Neural progenitor cell (in vitro differentiated cells): Measurements from ENCODE around the gene RHOC. TPM values are rescaled to one million over a fixed set of nuclear protein-coding genes. Genes with fewer than 3 reads are reported as not detected.

ENCODE experiments used
- DNase-seq: peaks from one replicate; pipeline ENCODE4 v3.0.0-alpha.2; 2016; ENCODE audit warnings: low spot score
- H2AFZ ChIP-seq: fragments of 200-600 bp; sonication (generic); replicated peaks from 2 replicates; pipeline ENCODE4 v1.6.1; 2016; ENCODE audit warnings: antibody characterized with exemption
- H3F3A ChIP-seq: fragments of 200-600 bp; sonication (generic); 2 replicates; pipeline ENCODE4 v1.6.1; 2016; ENCODE audit warnings: antibody characterized with exemption, low read depth
- H3K27ac ChIP-seq: fragments of 200-600 bp; sonication (generic); 2 replicates; pipeline ENCODE4 v1.5.1; 2016; ENCODE audit warnings: mild to moderate bottlenecking
- H3K27me3 ChIP-seq: fragments of 200-600 bp; sonication (generic); 2 replicates; pipeline ENCODE4 v1.6.1; 2016; ENCODE audit warnings: mild to moderate bottlenecking, moderate library complexity
- H3K36me3 ChIP-seq: fragments of 200-600 bp; sonication (generic); 2 replicates; pipeline ENCODE4 v1.5.1; 2016
- H3K4me1 ChIP-seq: fragments of 200-600 bp; sonication (generic); 2 replicates; pipeline ENCODE4 v1.6.1; 2016; ENCODE audit warnings: mixed run types
- H3K4me2 ChIP-seq: fragments of 200-600 bp; sonication (generic); 2 replicates; pipeline ENCODE4 v1.6.1; 2016
- H3K4me3 ChIP-seq: fragments of 200-600 bp; sonication (generic); 2 replicates; pipeline ENCODE4 v1.5.1; 2016
- H3K79me2 ChIP-seq: fragments of 200-600 bp; sonication (generic); 2 replicates; pipeline ENCODE4 v1.6.1; 2016; ENCODE audit warnings: low read depth
- H3K9ac ChIP-seq: fragments of 200-600 bp; sonication (generic); 2 replicates; pipeline ENCODE4 v1.6.1; 2016
- H3K9me3 ChIP-seq: fragments of 200-600 bp; sonication (generic); 2 replicates; pipeline ENCODE4 v1.5.1; 2016; ENCODE audit warnings: low read depth
- H4K20me1 ChIP-seq: fragments of 200-600 bp; sonication (generic); 2 replicates; pipeline ENCODE4 v1.6.1; 2016; ENCODE audit warnings: low read depth
- H3K27ac Mint-ChIP-seq: 3 replicates; pipeline ENCODE4 v1.8.0; 2021; ENCODE audit warnings: mixed read lengths
- H3K27me3 Mint-ChIP-seq: 2 replicates; pipeline ENCODE4 v1.8.0; 2022; ENCODE audit warnings: low read depth, mild to moderate bottlenecking, inconsistent platforms, moderate library complexity, mixed read lengths; ENCODE audit not compliant: insufficient read depth
- H3K36me3 Mint-ChIP-seq: 3 replicates; pipeline ENCODE4 v1.8.0; 2021; ENCODE audit warnings: mixed read lengths
- H3K4me1 Mint-ChIP-seq: 3 replicates; pipeline ENCODE4 v1.8.0; 2021; ENCODE audit warnings: mixed read lengths
- H3K4me3 Mint-ChIP-seq: 3 replicates; pipeline ENCODE4 v1.8.0; 2021; ENCODE audit warnings: mild to moderate bottlenecking, moderate library complexity, mixed read lengths
- H3K9me3 Mint-ChIP-seq: 3 replicates; pipeline ENCODE4 v1.8.0; 2020; ENCODE audit warnings: mixed read lengths
- EZH2 ChIP-seq: fragments of 200-600 bp; sonication (generic); IDR thresholded peaks from 2 replicates; pipeline ENCODE4 v1.6.1; 2017; ENCODE audit warnings: antibody characterized with exemption, mild to moderate bottlenecking, moderate library complexity
- EZH2phosphoT487 ChIP-seq: fragments of 200-600 bp; sonication (generic); IDR thresholded peaks from 2 replicates; pipeline ENCODE4 v1.6.1; 2017; ENCODE audit warnings: antibody characterized with exemption
- total RNA-seq: library from RNA; depleted of rRNA; stranded (reverse); fragments of >200 nt; gene quantifications from 2 replicates; pipeline ENCODE4 v1.2.3, GENCODE V29; 2015; ENCODE audit warnings: low replicate concordance
- TF ChIP-seq, protein P1 (sequence below): fragments of 200-600 bp; sonication (generic); IDR thresholded peaks from 2 replicates; pipeline ENCODE4 v1.5.1; 2017; ENCODE audit warnings: antibody characterized with exemption, mild to moderate bottlenecking

Gene RHOC
- total RNA-seq, 1 donor from 2014 or later, result 41.8 TPM

DNA sequence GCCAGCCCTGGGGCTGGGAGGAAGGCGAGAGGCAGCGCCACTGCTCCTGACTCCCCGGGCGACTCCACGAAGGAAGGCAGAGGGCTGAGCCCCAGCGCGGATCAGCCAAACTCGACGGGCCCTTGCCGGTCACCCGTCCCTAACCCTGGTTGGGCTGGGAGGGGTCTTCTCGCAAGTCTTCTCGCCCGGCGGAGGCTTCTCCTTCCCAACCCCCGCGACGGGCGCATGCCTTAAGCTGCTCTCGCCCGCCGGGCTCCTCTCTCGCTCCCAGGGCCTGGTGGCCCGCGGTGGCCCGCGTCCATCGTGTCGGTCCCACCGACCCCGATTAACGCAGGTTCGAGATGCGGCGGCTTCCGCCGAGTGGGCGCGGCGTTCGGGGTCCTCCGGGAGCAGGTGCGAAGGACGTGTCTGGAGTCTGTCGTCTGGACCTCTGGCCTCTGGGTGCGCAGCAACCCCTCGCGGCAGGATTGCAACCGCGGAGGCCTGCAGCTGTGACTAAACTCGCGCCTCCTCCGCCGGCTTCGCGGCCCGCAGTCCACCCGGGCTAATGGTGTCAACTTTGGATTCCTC is 37.2 kb upstream of the RHOC start:
- Histone ChIP-seq H3K4me1 (no peaks in the 10 kb centered on the region), H3K4me3 (peak overlapping the region; percentile 29), H3K27ac (no peak overlapping the region), H3F3A (no peaks in the 10 kb centered on the region), H3K4me2 (peak overlapping the region; percentile 62), H3K27me3 (peaks cover 52% of the 10 kb centered on the region), H3K9me3 (no peaks in the 10 kb centered on the region), H2AFZ (peak overlapping the region; percentile 58), H3K79me2 (no peaks in the 10 kb centered on the region), H4K20me1 (no peaks in the 10 kb centered on the region), H3K36me3 (no peaks in the 10 kb centered on the region), H3K9ac (no peak overlapping the region)
- no peak overlapping the region for H3K4me3 Mint-ChIP-seq
- peaks cover 25% of the 10 kb centered on the region for H3K27me3 Mint-ChIP-seq
- peaks cover 14% of the 10 kb centered on the region for H3K9me3 Mint-ChIP-seq
- TF ChIP-seq, protein P1, sequence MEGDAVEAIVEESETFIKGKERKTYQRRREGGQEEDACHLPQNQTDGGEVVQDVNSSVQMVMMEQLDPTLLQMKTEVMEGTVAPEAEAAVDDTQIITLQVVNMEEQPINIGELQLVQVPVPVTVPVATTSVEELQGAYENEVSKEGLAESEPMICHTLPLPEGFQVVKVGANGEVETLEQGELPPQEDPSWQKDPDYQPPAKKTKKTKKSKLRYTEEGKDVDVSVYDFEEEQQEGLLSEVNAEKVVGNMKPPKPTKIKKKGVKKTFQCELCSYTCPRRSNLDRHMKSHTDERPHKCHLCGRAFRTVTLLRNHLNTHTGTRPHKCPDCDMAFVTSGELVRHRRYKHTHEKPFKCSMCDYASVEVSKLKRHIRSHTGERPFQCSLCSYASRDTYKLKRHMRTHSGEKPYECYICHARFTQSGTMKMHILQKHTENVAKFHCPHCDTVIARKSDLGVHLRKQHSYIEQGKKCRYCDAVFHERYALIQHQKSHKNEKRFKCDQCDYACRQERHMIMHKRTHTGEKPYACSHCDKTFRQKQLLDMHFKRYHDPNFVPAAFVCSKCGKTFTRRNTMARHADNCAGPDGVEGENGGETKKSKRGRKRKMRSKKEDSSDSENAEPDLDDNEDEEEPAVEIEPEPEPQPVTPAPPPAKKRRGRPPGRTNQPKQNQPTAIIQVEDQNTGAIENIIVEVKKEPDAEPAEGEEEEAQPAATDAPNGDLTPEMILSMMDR, result peak; percentile 39
- TF ChIP-seq EZH2, result peak; percentile 93
- no peak for TF ChIP-seq EZH2phosphoT487
- no peak overlapping the region for H3K27ac Mint-ChIP-seq
- H3K36me3 Mint-ChIP-seq, result peaks cover 5% of the 10 kb centered on the region
- H3K4me1 Mint-ChIP-seq, result no peaks in the 10 kb centered on the region
- peak; percentile 68 for DNase-seq

DNA sequence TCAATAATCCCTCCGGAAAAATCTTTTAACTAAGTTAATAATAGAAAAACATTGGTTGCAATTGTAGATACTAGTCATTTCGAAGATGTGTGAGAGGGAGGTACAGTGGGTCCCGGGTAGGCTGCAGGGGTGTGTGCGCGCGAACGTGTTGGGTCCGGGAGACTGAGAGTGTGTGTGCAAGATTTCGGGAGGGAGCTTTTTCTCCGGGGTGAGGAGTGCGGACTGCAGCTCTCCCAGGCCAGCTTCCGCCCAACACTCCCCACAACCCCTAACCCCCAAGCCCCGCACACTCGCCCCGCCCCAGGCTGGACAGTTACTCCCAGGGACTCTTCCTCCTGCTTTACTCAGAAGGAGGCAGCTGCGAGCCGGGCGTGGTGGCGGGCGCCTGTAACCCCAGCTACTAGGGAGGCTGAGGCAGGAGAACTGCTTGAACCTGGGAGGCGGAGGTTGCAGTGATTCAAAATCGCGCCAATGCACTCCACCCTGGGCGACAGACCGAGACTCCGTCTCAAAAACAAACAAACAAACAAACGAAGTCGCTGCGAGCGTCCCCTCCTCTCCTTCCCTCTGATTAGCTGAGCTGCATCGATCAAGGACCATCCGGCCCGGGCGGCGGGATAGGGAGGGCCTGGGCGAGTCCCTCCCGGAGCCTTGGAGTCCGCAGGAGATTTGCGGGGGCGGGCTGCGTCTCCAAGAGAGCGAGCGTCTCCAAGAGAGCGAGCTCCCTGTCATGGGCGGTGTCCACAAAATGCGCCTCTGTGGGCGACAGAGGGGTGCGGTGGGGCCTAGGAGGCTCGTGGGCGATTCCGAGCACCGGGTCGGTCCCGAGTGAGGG is 36.5 kb upstream of the RHOC start:
- H3K79me2 ChIP-seq, result no peaks in the 10 kb centered on the region

DNA sequence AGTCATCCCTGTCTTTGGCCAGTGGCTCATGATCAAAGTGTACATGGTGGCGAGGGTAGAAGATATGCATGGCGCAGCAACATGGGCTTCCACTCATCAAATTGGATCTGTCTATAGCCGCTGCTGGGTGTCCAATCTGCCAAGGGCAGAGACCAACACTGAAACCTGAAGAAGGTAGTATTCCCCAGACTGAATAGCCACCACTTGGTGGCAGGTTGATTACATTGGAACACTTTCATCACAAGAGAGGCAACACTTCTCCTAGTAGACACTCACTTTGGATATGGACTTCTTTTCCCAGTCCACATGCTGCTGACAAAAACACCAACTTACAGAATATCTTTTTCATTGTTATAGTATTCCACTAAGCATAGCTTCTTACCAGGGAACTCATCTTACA is 30.6 kb upstream of the RHOC start:
- Mint-ChIP-seq H3K27ac (no peak overlapping the region), H3K9me3 (peaks cover 4% of the 10 kb centered on the region), H3K4me1 (no peaks in the 10 kb centered on the region), H3K4me3 (no peak overlapping the region), H3K27me3 (peaks cover 10% of the 10 kb centered on the region), H3K36me3 (no peaks in the 10 kb centered on the region)
- no peak for DNase-seq
- H3K27me3 ChIP-seq, result peaks cover 13% of the 10 kb centered on the region
- no peaks in the 10 kb centered on the region for H3K79me2 ChIP-seq
- H3K27ac ChIP-seq, result no peak overlapping the region
- H2AFZ ChIP-seq, result no peak overlapping the region
- no peaks in the 10 kb centered on the region for H3K36me3 ChIP-seq
- H3K9ac ChIP-seq, result no peak overlapping the region
- no peak for TF ChIP-seq EZH2
- TF ChIP-seq, protein P1, result no peak
- TF ChIP-seq EZH2phosphoT487, result no peak
- H3K4me1 ChIP-seq, result no peaks in the 10 kb centered on the region
- H3K4me2 ChIP-seq, result no peak overlapping the region
- H3K4me3 ChIP-seq, result no peak overlapping the region
- no peaks in the 10 kb centered on the region for H3K9me3 ChIP-seq
- no peaks in the 10 kb centered on the region for H4K20me1 ChIP-seq
- no peaks in the 10 kb centered on the region for H3F3A ChIP-seq

More for the DNA sequence above, 36.5 kb upstream of the RHOC start:
- peak; percentile 41 for DNase-seq
- Histone ChIP-seq H3F3A (no peaks in the 10 kb centered on the region), H3K9me3 (no peaks in the 10 kb centered on the region), H2AFZ (peak overlapping the region; percentile 58), H3K36me3 (no peaks in the 10 kb centered on the region), H4K20me1 (no peaks in the 10 kb centered on the region), H3K9ac (no peak overlapping the region), H3K4me1 (no peaks in the 10 kb centered on the region), H3K27me3 (peaks cover 52% of the 10 kb centered on the region), H3K4me2 (peak overlapping the region; percentile 62), H3K4me3 (peak overlapping the region; percentile 29), H3K27ac (no peak overlapping the region)
- H3K36me3 Mint-ChIP-seq, result peaks cover 5% of the 10 kb centered on the region
- H3K27ac Mint-ChIP-seq, result no peak overlapping the region
- peaks cover 25% of the 10 kb centered on the region for H3K27me3 Mint-ChIP-seq
- TF ChIP-seq, protein P1, result no peak
- TF ChIP-seq EZH2, result no peak
- TF ChIP-seq EZH2phosphoT487, result no peak
- H3K4me3 Mint-ChIP-seq, result no peak overlapping the region
- H3K9me3 Mint-ChIP-seq, result peaks cover 14% of the 10 kb centered on the region
- H3K4me1 Mint-ChIP-seq, result no peaks in the 10 kb centered on the region
